Peyer's patch (tissue), 4 donors: ENCODE measurements around the gene LIMCH1. TPM values are rescaled to one million over a fixed set of nuclear protein-coding genes. Genes with fewer than 3 reads are reported as not detected.
"Not testable (repeated sequence)": the region's sequence is repeated elsewhere in the genome, so short reads cannot be mapped to it uniquely, and the experiment has no call there.

Experiments used
- DNase-seq, 3 donors: peaks; one replicate each; pipeline ENCODE4 v3.0.0-alpha.2; 2017 to 2019
- H3K27ac ChIP-seq, 4 donors: fragments of 200-600 bp; sonication (generic); one replicate each; pipeline ENCODE4 v1.5.1; 2016 to 2019
- H3K27me3 ChIP-seq, 2 donors: fragments of 200-600 bp; sonication (generic); one replicate each; pipeline ENCODE4 v1.5.1; 2019
- H3K36me3 ChIP-seq, 3 donors: fragments of 200-600 bp; sonication (generic); one replicate each; pipeline ENCODE4 v1.5.1; 2016 to 2019
- H3K4me1 ChIP-seq, 4 donors: fragments of 200-600 bp; sonication (generic); one replicate each; pipeline ENCODE4 v1.5.1; 2016 to 2019
- H3K4me3 ChIP-seq, 4 donors: fragments of 200-600 bp; sonication (generic); 1 replicate in 3 of 4; 2 replicates in 1 of 4; pipeline ENCODE4 v1.5.1; 2016 to 2019; ENCODE audit warnings: mild to moderate bottlenecking in 1 of 4
- H3K9me3 ChIP-seq, 4 donors: fragments of 200-600 bp; sonication (generic); one replicate each; pipeline ENCODE4 v1.5.1; 2016 to 2019; ENCODE audit warnings: mild to moderate bottlenecking in 1 of 4
- CTCF ChIP-seq, 6 experiments: fragments of 450-650 bp in 4 of 6; fragments of 200-600 bp in 2 of 6; sonication (generic) in 1 of 6; IDR thresholded peaks; one replicate each; pipeline ENCODE4 v1.5.1; 2017 to 2019; ENCODE audit warnings: antibody characterized with exemption in 6 of 6, mild to moderate bottlenecking in 3 of 6, moderate library complexity in 1 of 6
- POLR2A ChIP-seq, 2 donors: fragments of 450-650 bp; IDR thresholded peaks; one replicate each; pipeline ENCODE4 v1.5.1; 2017; ENCODE audit warnings: antibody characterized with exemption in 2 of 2, mild to moderate bottlenecking in 2 of 2, moderate library complexity in 2 of 2
- total RNA-seq, 4 donors: library from RNA; depleted of rRNA; stranded (reverse); fragments of >200 nt; gene quantifications; one replicate each; pipeline ENCODE4 v1.1.0, GENCODE V29; 2016

The LIMCH1 gene
- 10 to 100 TPM; 11.1 to 56.9 (median 20.4) TPM for total RNA-seq

DNA sequence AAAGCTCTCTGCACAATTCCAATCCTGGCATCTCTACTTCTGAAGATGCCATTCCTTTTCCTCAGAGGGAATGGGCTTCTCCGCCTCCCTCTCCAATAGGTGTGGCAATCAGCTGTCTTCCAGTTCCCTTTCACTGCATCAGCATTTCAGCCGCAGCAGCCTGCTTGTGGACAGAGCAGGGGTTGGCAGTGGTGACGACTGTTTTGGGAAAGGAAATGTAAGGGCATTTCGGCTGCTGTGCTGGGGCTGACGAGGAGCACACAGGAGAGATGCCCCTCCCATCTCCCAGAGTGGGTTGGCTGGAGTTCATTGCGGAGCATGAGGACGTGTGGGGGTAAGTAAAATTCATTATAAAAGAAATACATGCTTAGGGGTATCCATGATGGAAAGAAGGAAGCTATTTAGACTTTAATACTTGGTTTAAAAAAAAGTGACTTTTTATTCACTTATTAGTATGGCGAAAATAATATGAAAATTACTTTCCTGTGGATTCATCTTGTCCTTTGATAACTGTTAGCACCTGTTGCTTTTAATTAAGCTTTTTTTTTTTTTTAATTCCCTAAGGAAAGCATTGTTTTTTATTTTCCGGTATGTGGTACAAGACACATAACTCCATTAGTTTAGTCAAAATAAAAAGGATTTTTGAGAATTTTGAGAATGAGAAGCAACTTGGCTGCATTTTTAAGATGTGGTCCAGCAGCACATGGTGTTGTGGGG, at the start of gene LIMCH1:
TSS of gene LIMCH1 (plus strand) at position 141 of the 717 bp plus-strand sequence. CDS start 67,839 bp downstream, outside the sequence.
- Histone ChIP-seq H3K9me3 (no peaks in the 10 kb centered on the region), H3K4me3 (no peak within 1 kb of the TSS), H3K4me1 (no peaks in the 10 kb centered on the region), H3K36me3 (no peaks in the 10 kb centered on the region), H3K27me3 (no peaks in the 10 kb centered on the region), H3K27ac (peak within 1 kb of the TSS in 2 of 4 donors; percentile 2 to 6)
- DNase-seq: peak in 1 of 3 donors; percentile 48
- TF ChIP-seq CTCF (IDR thresholded peaks at IDR 0.05): no peak
- no peak for TF ChIP-seq POLR2A (IDR thresholded peaks at IDR 0.05)

DNA sequence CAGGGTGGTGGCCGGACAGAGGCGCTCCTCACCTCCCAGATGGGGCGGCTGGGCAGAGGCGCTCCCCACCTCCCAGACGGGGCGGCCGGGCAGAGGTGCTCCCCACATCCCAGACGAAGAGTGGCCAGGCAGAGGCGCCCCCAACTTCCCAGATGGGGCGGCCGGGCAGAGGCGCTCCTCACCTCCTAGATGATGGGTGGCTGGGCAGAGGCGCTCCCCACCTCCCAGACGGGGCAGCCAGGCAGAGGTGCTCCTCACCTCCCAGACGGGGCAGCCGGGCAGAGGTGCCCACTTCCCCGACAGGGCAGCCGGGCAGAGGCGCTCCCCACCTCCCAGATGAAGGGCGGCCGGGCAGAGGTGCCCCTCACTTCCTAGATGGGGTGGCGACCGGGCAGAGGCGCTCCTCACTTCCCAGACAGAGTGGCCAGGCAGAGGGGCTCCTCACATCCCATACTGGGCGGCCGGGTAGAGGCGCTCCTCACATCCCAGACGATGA, 46.8 kb upstream of the LIMCH1 start:
- H3K27ac ChIP-seq, H3K4me1 ChIP-seq, H3K9me3 ChIP-seq, DNase-seq, H3K36me3 ChIP-seq, H3K27me3 ChIP-seq, H3K4me3 ChIP-seq: not testable (repeated sequence)

DNA sequence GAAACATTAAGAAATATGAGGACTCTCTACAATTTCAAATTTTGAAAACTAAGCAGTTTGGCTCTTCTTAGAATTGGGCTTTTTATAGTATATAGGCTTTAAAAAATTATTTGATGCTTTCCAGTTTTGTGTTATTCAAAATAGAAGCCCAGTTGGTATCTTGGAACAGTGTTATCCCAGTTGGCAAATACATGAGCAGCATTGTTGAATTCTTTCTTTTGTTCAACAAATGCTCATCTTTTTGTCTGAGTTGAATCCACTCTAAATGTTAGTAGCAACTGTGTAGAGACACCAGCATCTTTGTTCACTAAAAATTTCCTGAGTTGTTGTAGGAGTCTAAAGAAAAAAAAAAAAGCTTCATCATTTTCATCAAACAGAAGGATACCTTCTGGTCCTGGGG, 41.0 kb upstream of the LIMCH1 start:
- no peak for DNase-seq
- Histone ChIP-seq H3K4me1 (no peaks in the 10 kb centered on the region), H3K4me3 (no peak overlapping the region), H3K27me3 (no peaks in the 10 kb centered on the region), H3K9me3 (no peaks in the 10 kb centered on the region), H3K27ac (no peak overlapping the region), H3K36me3 (no peaks in the 10 kb centered on the region)
- no peak for TF ChIP-seq CTCF (IDR thresholded peaks at IDR 0.05)
- no peak for TF ChIP-seq POLR2A (IDR thresholded peaks at IDR 0.05)

DNA sequence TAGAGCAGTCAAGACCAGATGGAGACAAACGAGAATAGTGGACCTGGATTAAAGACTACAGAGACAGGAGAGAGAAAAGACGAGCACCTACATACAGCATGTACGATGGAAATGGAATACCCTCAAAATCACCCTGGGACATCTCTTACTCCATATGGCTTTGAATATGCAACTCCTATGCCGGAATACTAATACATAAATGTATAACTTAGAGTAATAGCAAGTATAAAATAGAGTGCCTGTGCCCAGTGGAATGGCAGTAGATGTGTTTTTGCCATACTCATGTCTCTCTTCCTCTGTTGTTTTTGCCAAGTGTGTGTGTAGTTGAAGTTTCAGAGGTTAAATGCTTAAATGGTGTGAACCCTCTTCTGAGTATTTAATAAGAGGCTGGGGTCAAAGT, 39.8 kb upstream of the LIMCH1 start:
- Histone ChIP-seq H3K27me3 (no peaks in the 10 kb centered on the region), H3K9me3 (no peaks in the 10 kb centered on the region), H3K4me3 (no peak overlapping the region), H3K27ac (no peak overlapping the region), H3K36me3 (no peaks in the 10 kb centered on the region), H3K4me1 (no peaks in the 10 kb centered on the region)
- DNase-seq: no peak
- TF ChIP-seq CTCF (IDR thresholded peaks at IDR 0.05): no peak
- TF ChIP-seq POLR2A (IDR thresholded peaks at IDR 0.05): no peak

DNA sequence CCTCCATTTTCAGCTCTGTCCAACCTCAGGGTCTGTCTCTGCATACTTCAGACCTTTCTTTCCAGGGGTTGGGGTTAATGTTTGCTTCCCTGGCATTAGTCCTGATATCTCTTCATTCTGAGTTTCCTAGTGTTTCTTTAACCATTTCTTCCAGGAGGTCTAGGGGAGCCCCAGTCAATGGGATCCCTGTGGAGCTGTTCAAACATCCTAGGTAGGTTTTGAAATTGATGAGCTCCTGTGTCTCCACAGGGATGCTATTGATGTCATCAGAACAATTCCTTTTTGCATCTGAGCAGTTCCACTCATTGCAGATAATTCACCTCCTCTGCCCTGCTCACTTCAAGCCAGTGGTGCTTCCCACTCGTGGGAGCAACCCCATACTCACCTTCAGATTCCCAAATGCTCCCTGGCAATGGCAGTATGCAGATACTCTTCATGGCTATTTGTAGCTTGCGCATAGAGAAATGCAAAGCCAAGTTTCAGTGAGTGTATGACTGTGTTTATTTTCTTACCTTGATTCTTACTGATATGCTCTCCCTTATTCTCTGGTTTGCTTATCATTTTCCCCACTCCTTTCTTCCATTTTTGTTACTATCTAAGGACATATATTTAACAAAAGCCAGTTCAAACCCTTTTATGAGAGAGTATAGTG, 33.7 kb upstream of the LIMCH1 start:
- no peak for DNase-seq
- TF ChIP-seq CTCF (IDR thresholded peaks at IDR 0.05) (no peak), POLR2A (IDR thresholded peaks at IDR 0.05) (no peak)

DNA sequence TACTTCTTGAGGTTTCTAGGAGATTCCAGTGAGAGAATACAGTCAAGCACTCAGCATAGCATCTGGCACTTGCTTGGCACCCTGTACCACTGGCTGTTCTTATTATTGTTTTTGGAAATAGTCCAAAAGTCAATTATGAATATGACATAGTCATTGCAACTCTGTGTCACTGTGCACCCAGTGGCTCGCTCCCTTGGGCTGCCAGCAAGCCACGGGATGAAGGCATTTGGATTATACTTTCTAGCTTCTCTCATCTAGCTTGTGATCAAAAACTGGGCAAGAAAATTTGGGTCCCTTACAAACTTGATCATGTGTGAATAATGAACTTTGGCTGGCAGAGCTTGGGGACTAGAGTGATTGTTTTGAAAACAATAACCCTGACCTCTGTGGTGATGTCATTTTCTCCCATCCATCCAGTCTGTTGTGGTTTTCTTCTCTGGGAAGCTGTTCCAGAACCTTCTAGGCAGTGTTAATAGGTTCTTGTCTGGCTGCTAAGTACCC, 32.7 kb upstream of the LIMCH1 start:
- Histone ChIP-seq H3K27ac (no peak overlapping the region), H3K4me1 (no peaks in the 10 kb centered on the region), H3K4me3 (no peak overlapping the region), H3K27me3 (no peaks in the 10 kb centered on the region), H3K9me3 (no peaks in the 10 kb centered on the region), H3K36me3 (no peaks in the 10 kb centered on the region)
- no peak for TF ChIP-seq POLR2A (IDR thresholded peaks at IDR 0.05)
- TF ChIP-seq CTCF (IDR thresholded peaks at IDR 0.05): no peak
- DNase-seq: no peak

More for the DNA sequence above, 33.7 kb upstream of the LIMCH1 start:
- no peaks in the 10 kb centered on the region for H3K36me3 ChIP-seq
- H3K4me1 ChIP-seq: no peaks in the 10 kb centered on the region
- no peaks in the 10 kb centered on the region for H3K9me3 ChIP-seq
- no peak overlapping the region for H3K27ac ChIP-seq
- H3K27me3 ChIP-seq: no peaks in the 10 kb centered on the region
- H3K4me3 ChIP-seq: no peak overlapping the region
